Muscle layer of duodenum (tissue), 2 donors: Measurements from ENCODE around the gene CRB1.

Experiments
- H3K27ac ChIP-seq: one replicate; pipeline ENCODE4 v1.7.0; 2013; ENCODE audit warnings: mild to moderate bottlenecking, low read length
- H3K27me3 ChIP-seq: one replicate; pipeline ENCODE4 v1.7.0; 2013; ENCODE audit warnings: low read depth, mild to moderate bottlenecking, control low read depth, low read length
- H3K36me3 ChIP-seq, 2 donors: one replicate each; pipeline ENCODE4 v1.7.0; 2013; ENCODE audit warnings: low read length in 2 of 2, control low read depth in 1 of 2, mild to moderate bottlenecking in 1 of 2; ENCODE audit not compliant: insufficient read depth in 2 of 2, control insufficient read depth in 1 of 2
- H3K4me1 ChIP-seq, 2 donors: one replicate each; pipeline ENCODE4 v1.7.0; 2013; ENCODE audit warnings: low read length in 2 of 2, mild to moderate bottlenecking in 2 of 2, control low read depth in 1 of 2, moderate library complexity in 1 of 2; ENCODE audit not compliant: insufficient read depth in 2 of 2, control insufficient read depth in 1 of 2
- H3K4me3 ChIP-seq, 2 donors: one replicate each; pipeline ENCODE4 v1.7.0; 2013; ENCODE audit warnings: low read length in 2 of 2, low read depth in 1 of 2, mild to moderate bottlenecking in 1 of 2
- H3K9me3 ChIP-seq, 2 donors: one replicate each; pipeline ENCODE4 v1.7.0; 2013; ENCODE audit warnings: low read length in 2 of 2, control low read depth in 1 of 2, mild to moderate bottlenecking in 1 of 2; ENCODE audit not compliant: control insufficient read depth in 1 of 2
- donor health status: healthy.

Gene CRB1

GRCh38 chr1:197268012-197268411 lies at the start of gene CRB1:
TSS of gene CRB1 (plus strand) at chr1:197268252. CDS start at chr1:197268413, 161 bp downstream.
- H3K36me3 ChIP-seq = no peaks in the 10 kb centered on the region
- H3K4me1 ChIP-seq = no peaks in the 10 kb centered on the region
- H3K9me3 ChIP-seq = no peaks in the 10 kb centered on the region
- no peak within 1 kb of the TSS for H3K27ac ChIP-seq
- no peaks in the 10 kb centered on the region for H3K27me3 ChIP-seq
- no peak within 1 kb of the TSS for H3K4me3 ChIP-seq

- no peak overlapping the region for H3K27ac ChIP-seq
- no peaks in the 10 kb centered on the region for H3K27me3 ChIP-seq
- no peaks in the 10 kb centered on the region for H3K4me1 ChIP-seq
- H3K4me3 ChIP-seq = no peak overlapping the region
- no peaks in the 10 kb centered on the region for H3K36me3 ChIP-seq
- H3K9me3 ChIP-seq = no peaks in the 10 kb centered on the region
Measured at GRCh38 chr1:197218857-197219256, 49.2 kb upstream of the CRB1 start.

GRCh38 chr1:197222025-197222685 lies 45.9 kb upstream of the CRB1 start:
- Histone ChIP-seq H3K4me3 (no peak overlapping the region), H3K27ac (no peak overlapping the region), H3K36me3 (no peaks in the 10 kb centered on the region), H3K9me3 (no peaks in the 10 kb centered on the region), H3K27me3 (no peaks in the 10 kb centered on the region), H3K4me1 (no peaks in the 10 kb centered on the region)

- no peak overlapping the region for H3K27ac ChIP-seq
- no peaks in the 10 kb centered on the region for H3K4me1 ChIP-seq
- no peaks in the 10 kb centered on the region for H3K36me3 ChIP-seq
Measured at GRCh38 chr1:197222780-197223179, 45.3 kb upstream of the CRB1 start.

GRCh38 chr1:197224160-197224559 lies 43.9 kb upstream of the CRB1 start:
- H3K4me3 ChIP-seq = no peak overlapping the region
- no peaks in the 10 kb centered on the region for H3K9me3 ChIP-seq
- H3K36me3 ChIP-seq = no peaks in the 10 kb centered on the region
- no peaks in the 10 kb centered on the region for H3K4me1 ChIP-seq
- H3K27ac ChIP-seq = no peak overlapping the region
- no peaks in the 10 kb centered on the region for H3K27me3 ChIP-seq

More at GRCh38 chr1:197222780-197223179, 45.3 kb upstream of the CRB1 start:
- no peak overlapping the region for H3K4me3 ChIP-seq
- H3K27me3 ChIP-seq = no peaks in the 10 kb centered on the region
- H3K9me3 ChIP-seq = no peaks in the 10 kb centered on the region

- Histone ChIP-seq H3K27ac (no peak overlapping the region), H3K4me1 (no peaks in the 10 kb centered on the region), H3K4me3 (no peak overlapping the region), H3K27me3 (no peaks in the 10 kb centered on the region), H3K9me3 (no peaks in the 10 kb centered on the region), H3K36me3 (no peaks in the 10 kb centered on the region)
Measured at GRCh38 chr1:197225611-197226010, 42.4 kb upstream of the CRB1 start.

GRCh38 chr1:197234581-197234980 lies 33.5 kb upstream of the CRB1 start:
- no peaks in the 10 kb centered on the region for H3K36me3 ChIP-seq
- H3K9me3 ChIP-seq = no peaks in the 10 kb centered on the region
- no peaks in the 10 kb centered on the region for H3K27me3 ChIP-seq
- H3K27ac ChIP-seq = no peak overlapping the region
- H3K4me3 ChIP-seq = no peak overlapping the region
- H3K4me1 ChIP-seq = no peaks in the 10 kb centered on the region

- Histone ChIP-seq H3K36me3 (no peaks in the 10 kb centered on the region), H3K4me1 (no peaks in the 10 kb centered on the region), H3K9me3 (no peaks in the 10 kb centered on the region), H3K27ac (no peak overlapping the region), H3K27me3 (no peaks in the 10 kb centered on the region), H3K4me3 (no peak overlapping the region)
Measured at GRCh38 chr1:197235355-197235754, 32.7 kb upstream of the CRB1 start.

- H3K4me3 ChIP-seq = no peak overlapping the region
- no peaks in the 10 kb centered on the region for H3K36me3 ChIP-seq
Measured at GRCh38 chr1:197247465-197247864, 20.6 kb upstream of the CRB1 start.

GRCh38 chr1:197249324-197249723 lies 18.7 kb upstream of the CRB1 start:
- H3K36me3 ChIP-seq = no peaks in the 10 kb centered on the region
- no peak overlapping the region for H3K4me3 ChIP-seq
- no peaks in the 10 kb centered on the region for H3K9me3 ChIP-seq

More at GRCh38 chr1:197247465-197247864, 20.6 kb upstream of the CRB1 start:
- Histone ChIP-seq H3K9me3 (peaks cover 0 to 2% of the 10 kb centered on the region in 2 donors), H3K4me1 (no peaks in the 10 kb centered on the region), H3K27ac (no peak overlapping the region), H3K27me3 (no peaks in the 10 kb centered on the region)

GRCh38 chr1:197250616-197251015 lies 17.4 kb upstream of the CRB1 start:
- Histone ChIP-seq H3K4me3 (no peak overlapping the region), H3K36me3 (no peaks in the 10 kb centered on the region), H3K9me3 (no peaks in the 10 kb centered on the region), H3K27ac (no peak overlapping the region), H3K27me3 (no peaks in the 10 kb centered on the region), H3K4me1 (no peaks in the 10 kb centered on the region)

More at GRCh38 chr1:197249324-197249723, 18.7 kb upstream of the CRB1 start:
- no peak overlapping the region for H3K27ac ChIP-seq
- H3K4me1 ChIP-seq = no peaks in the 10 kb centered on the region
- H3K27me3 ChIP-seq = no peaks in the 10 kb centered on the region

- H3K4me1 ChIP-seq = no peaks in the 10 kb centered on the region
- H3K27me3 ChIP-seq = no peaks in the 10 kb centered on the region
- no peaks in the 10 kb centered on the region for H3K36me3 ChIP-seq
- H3K4me3 ChIP-seq = no peak overlapping the region
- no peaks in the 10 kb centered on the region for H3K9me3 ChIP-seq
- no peak overlapping the region for H3K27ac ChIP-seq
Measured at GRCh38 chr1:197252973-197253372, 15.1 kb upstream of the CRB1 start.
